ENCODE data around the gene DDX1.

DNA sequence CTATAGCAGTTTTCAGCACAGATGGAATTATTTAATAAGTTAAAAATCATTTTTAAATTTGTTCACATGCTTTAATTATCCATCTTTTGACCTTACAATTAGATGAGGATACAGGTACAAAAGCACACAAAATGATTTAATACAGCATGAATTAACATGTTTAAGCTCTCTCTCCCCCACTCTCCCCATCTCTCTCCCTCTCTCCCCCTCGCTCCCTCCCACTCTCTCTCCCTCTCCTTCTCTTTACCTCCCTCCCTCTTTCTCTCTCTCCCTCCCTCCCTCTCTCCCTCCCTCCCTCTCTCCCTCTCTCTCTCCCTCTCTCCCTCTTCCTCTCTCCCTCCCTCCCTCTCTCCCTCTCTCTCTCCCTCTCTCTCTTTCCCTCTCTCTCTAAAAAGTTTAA, 38.1 kb upstream of the DDX1 start:
- TF ChIP-seq, protein P1, sequence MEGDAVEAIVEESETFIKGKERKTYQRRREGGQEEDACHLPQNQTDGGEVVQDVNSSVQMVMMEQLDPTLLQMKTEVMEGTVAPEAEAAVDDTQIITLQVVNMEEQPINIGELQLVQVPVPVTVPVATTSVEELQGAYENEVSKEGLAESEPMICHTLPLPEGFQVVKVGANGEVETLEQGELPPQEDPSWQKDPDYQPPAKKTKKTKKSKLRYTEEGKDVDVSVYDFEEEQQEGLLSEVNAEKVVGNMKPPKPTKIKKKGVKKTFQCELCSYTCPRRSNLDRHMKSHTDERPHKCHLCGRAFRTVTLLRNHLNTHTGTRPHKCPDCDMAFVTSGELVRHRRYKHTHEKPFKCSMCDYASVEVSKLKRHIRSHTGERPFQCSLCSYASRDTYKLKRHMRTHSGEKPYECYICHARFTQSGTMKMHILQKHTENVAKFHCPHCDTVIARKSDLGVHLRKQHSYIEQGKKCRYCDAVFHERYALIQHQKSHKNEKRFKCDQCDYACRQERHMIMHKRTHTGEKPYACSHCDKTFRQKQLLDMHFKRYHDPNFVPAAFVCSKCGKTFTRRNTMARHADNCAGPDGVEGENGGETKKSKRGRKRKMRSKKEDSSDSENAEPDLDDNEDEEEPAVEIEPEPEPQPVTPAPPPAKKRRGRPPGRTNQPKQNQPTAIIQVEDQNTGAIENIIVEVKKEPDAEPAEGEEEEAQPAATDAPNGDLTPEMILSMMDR (IDR thresholded peaks at IDR 0.05): no peak
- TF ChIP-seq POLR2A (IDR thresholded peaks at IDR 0.05): no peak
- TF ChIP-seq POLR2AphosphoS5 (IDR thresholded peaks at IDR 0.05): no peak

Measured in breast epithelium (tissue), 3 donors.